NB4 (cell line): Measurements from ENCODE around the gene SLC22A7.

Experiments used
- MYC ChIP-seq: IDR thresholded peaks from 2 replicates; pipeline ENCODE4 v1.6.1; 2011; ENCODE audit warnings: low read depth, low read length
- POLR2A ChIP-seq: IDR thresholded peaks from 2 replicates; pipeline ENCODE4 v1.6.1; 2011; ENCODE audit warnings: mild to moderate bottlenecking; ENCODE audit not compliant: insufficient read length; ENCODE audit errors: extremely low read depth
- TF ChIP-seq, protein P1 (sequence below): IDR thresholded peaks from one replicate; pipeline ENCODE4 v1.5.1; 2012; ENCODE audit warnings: low read depth, low read length
- TF ChIP-seq, protein P2 (sequence below): IDR thresholded peaks from 2 replicates; pipeline ENCODE4 v1.6.1; 2011; ENCODE audit warnings: low read depth, low read length

DNA sequence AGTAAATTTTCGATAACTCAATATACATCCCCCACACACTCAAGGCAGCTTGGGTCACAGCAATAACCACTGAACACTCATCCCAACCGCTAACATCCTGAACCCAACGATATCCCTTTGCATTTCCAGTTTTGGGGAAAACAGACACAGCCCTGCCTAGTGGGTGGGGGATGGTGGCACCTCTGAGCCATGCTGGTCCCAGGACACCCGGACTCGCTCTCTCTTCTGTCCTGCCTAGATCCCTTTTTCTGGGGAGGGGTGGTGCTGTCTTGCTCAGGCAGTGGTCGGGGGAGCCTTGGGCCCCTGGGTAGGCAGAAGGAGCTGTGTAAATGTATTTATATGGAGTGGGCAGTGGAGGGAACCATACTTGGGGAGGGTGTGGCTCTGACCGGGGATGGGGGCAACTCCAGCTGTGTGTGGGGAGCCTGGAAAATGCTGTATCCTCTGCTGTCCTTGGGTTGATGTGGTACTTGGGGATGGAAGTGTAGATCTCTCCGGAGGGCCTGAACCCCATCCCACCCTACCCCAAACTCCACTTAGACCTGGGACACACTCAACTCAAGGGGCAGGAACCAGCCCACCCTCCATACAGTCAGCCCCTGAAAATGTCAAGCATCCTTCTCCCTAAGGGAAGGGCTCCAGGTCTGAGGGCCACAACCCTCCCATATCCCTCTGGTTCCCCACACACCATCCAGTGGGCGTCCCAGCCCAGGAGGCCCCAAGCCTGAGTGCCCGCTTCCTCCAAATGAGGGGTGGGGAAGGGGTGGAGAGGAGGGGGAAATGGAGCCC is 23.7 kb upstream of the SLC22A7 start:
- TF ChIP-seq, protein P1, sequence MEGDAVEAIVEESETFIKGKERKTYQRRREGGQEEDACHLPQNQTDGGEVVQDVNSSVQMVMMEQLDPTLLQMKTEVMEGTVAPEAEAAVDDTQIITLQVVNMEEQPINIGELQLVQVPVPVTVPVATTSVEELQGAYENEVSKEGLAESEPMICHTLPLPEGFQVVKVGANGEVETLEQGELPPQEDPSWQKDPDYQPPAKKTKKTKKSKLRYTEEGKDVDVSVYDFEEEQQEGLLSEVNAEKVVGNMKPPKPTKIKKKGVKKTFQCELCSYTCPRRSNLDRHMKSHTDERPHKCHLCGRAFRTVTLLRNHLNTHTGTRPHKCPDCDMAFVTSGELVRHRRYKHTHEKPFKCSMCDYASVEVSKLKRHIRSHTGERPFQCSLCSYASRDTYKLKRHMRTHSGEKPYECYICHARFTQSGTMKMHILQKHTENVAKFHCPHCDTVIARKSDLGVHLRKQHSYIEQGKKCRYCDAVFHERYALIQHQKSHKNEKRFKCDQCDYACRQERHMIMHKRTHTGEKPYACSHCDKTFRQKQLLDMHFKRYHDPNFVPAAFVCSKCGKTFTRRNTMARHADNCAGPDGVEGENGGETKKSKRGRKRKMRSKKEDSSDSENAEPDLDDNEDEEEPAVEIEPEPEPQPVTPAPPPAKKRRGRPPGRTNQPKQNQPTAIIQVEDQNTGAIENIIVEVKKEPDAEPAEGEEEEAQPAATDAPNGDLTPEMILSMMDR, result no peak
- no peak for TF ChIP-seq MYC
- no peak for TF ChIP-seq POLR2A
- TF ChIP-seq, protein P2, sequence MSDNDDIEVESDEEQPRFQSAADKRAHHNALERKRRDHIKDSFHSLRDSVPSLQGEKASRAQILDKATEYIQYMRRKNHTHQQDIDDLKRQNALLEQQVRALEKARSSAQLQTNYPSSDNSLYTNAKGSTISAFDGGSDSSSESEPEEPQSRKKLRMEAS, result no peak
